Muscle layer of duodenum (tissue), 2 donors: ENCODE measurements around the gene PEX5L.

ENCODE experiments used
- H3K27ac ChIP-seq: one replicate; pipeline ENCODE4 v1.7.0; 2013; ENCODE audit warnings: mild to moderate bottlenecking, low read length
- H3K27me3 ChIP-seq: one replicate; pipeline ENCODE4 v1.7.0; 2013; ENCODE audit warnings: low read depth, mild to moderate bottlenecking, control low read depth, low read length
- H3K36me3 ChIP-seq, 2 donors: one replicate each; pipeline ENCODE4 v1.7.0; 2013; ENCODE audit warnings: low read length in 2 of 2, control low read depth in 1 of 2, mild to moderate bottlenecking in 1 of 2; ENCODE audit not compliant: insufficient read depth in 2 of 2, control insufficient read depth in 1 of 2
- H3K4me1 ChIP-seq, 2 donors: one replicate each; pipeline ENCODE4 v1.7.0; 2013; ENCODE audit warnings: low read length in 2 of 2, mild to moderate bottlenecking in 2 of 2, control low read depth in 1 of 2, moderate library complexity in 1 of 2; ENCODE audit not compliant: insufficient read depth in 2 of 2, control insufficient read depth in 1 of 2
- H3K4me3 ChIP-seq, 2 donors: one replicate each; pipeline ENCODE4 v1.7.0; 2013; ENCODE audit warnings: low read length in 2 of 2, low read depth in 1 of 2, mild to moderate bottlenecking in 1 of 2
- H3K9me3 ChIP-seq, 2 donors: one replicate each; pipeline ENCODE4 v1.7.0; 2013; ENCODE audit warnings: low read length in 2 of 2, control low read depth in 1 of 2, mild to moderate bottlenecking in 1 of 2; ENCODE audit not compliant: control insufficient read depth in 1 of 2
- donor health status: healthy.

PEX5L gene

DNA sequence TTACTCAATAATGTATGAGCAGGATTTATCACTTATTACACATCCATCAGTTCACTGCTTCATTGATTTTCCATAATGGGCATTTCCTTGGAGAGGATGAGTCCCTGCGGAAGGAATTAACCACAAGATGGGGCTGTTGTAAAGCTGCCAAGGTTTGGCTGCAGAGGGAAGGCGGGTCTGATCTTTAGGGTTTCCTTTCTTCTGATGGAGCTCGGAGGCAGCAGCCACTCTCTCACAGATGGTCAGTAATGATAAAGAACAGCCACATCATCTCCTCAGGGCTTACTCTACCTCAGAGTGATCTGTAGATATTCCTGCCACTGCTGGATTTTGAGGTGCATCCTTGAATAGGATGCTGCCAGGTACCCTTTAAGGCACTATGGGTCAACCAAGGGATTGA, 268.7 kb downstream of the PEX5L start:
- H3K27me3 ChIP-seq = no peaks in the 10 kb centered on the region
- H3K9me3 ChIP-seq = no peaks in the 10 kb centered on the region
- no peak overlapping the region for H3K27ac ChIP-seq
- no peak overlapping the region for H3K4me3 ChIP-seq
- peaks cover 0 to 20% of the 10 kb centered on the region in 2 donors for H3K36me3 ChIP-seq
- H3K4me1 ChIP-seq = no peaks in the 10 kb centered on the region

GRCh38 chr3:179766416-179767133, 270.2 kb downstream of the PEX5L start:
- H3K4me1 ChIP-seq = no peaks in the 10 kb centered on the region
- H3K27me3 ChIP-seq = no peaks in the 10 kb centered on the region
- no peak overlapping the region for H3K4me3 ChIP-seq
- H3K27ac ChIP-seq = no peak overlapping the region
- no peaks in the 10 kb centered on the region for H3K9me3 ChIP-seq
- H3K36me3 ChIP-seq = peaks cover 0 to 29% of the 10 kb centered on the region in 2 donors

DNA sequence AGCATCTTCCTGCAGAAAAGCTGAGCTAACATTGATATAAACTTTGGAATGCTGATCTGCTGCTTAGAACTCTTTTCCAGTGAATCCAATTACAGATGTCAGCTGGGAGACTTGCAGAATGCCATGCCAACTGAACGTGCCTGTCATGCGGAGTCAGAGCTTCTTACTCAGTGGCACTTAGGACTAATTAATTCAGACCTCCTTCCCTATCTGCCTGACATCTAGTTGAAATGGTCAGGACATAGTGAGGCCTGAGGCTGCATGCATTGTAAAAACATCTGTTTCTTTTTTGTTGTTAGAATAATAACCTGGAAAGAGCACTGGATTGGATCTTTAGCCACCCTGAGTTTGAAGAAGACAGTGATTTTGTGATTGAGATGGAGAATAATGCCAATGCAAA, 271.3 kb downstream of the PEX5L start:
- Histone ChIP-seq H3K9me3 (no peaks in the 10 kb centered on the region), H3K36me3 (peaks cover 5 to 40% of the 10 kb centered on the region in 2 donors)

GRCh38 chr3:179760944-179761343, 275.8 kb downstream of the PEX5L start:
- Histone ChIP-seq H3K4me3 (no peak overlapping the region), H3K9me3 (no peaks in the 10 kb centered on the region), H3K36me3 (peaks cover 5 to 32% of the 10 kb centered on the region in 2 donors), H3K4me1 (no peaks in the 10 kb centered on the region), H3K27ac (no peak overlapping the region), H3K27me3 (no peaks in the 10 kb centered on the region)

More for the DNA sequence above, 271.3 kb downstream of the PEX5L start:
- no peak overlapping the region for H3K4me3 ChIP-seq
- H3K4me1 ChIP-seq = no peaks in the 10 kb centered on the region
- no peaks in the 10 kb centered on the region for H3K27me3 ChIP-seq
- no peak overlapping the region for H3K27ac ChIP-seq

DNA sequence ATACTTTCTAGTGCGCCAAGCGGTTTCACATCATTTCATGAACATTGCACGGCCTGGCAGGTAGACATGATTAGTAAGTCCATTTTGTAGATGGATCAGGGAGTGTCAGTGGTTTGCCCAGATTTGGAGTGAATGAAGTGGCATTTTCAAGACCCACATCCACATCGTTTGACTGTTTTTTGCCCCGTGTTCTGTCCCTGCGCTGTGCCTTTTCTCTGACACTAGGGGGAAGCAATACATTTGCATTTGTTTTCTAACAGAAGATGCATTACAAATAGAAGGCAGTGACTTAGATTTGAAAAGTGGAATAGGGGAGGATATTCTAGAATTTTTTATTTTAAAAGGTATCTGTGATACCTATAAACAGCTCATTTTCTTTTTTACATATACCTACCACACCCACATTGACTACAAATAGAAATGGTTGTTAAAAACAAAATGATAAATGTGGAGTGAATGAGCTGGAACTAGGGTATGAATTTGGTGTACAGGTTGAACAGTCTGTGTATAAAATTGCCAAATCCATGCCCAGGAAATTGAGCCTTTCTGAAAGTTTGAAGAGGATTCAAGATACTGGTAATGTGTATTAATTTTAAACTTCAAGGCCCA, 285.9 kb downstream of the PEX5L start:
- Histone ChIP-seq H3K27ac (no peak overlapping the region), H3K4me1 (no peaks in the 10 kb centered on the region), H3K36me3 (peaks cover 4 to 14% of the 10 kb centered on the region in 2 donors), H3K4me3 (no peak overlapping the region), H3K27me3 (no peaks in the 10 kb centered on the region), H3K9me3 (no peaks in the 10 kb centered on the region)

DNA sequence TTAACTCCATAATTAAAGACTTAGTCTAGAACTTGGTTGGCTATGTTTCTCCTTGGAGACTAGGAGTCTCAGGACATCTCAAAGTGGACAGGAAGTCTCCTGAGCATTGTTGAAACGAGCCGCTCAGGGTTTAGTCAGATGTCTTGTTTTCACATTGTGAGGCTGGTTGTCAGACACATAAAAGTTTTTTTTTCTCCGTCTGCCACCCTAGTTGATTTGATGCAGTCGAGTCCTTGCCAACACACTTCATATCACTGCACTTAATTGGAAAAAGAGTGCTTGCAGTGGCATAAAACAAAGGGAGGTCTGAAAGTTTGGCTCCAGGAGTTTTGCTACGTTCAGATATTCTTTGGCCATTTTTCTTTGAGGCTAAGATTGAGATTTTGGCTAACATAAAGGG, 291.0 kb downstream of the PEX5L start:
- Histone ChIP-seq H3K27me3 (no peaks in the 10 kb centered on the region), H3K36me3 (peaks cover 5 to 7% of the 10 kb centered on the region in 2 donors), H3K4me1 (no peaks in the 10 kb centered on the region), H3K4me3 (no peak overlapping the region), H3K27ac (no peak overlapping the region), H3K9me3 (no peaks in the 10 kb centered on the region)

DNA sequence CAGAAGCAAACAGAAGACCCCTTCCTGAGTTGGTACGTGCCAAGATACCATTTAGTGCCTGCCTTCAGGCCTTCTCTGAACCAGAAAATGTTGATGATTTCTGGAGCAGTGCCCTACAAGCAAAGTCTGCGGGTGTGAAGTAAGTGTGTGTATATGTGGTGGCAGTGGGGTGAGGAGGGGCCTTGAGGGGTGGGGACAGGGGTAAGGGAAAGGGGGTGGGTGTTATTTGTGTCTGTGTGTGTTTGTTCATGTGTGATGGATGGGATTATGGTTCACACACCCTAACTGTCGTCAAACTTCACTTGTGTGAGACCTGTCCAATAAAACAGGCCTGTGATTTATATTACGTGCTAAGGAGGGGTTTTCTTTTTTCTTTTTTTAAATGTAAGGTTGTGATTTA, 291.7 kb downstream of the PEX5L start:
- H3K27ac ChIP-seq = no peak overlapping the region
- H3K4me1 ChIP-seq = no peaks in the 10 kb centered on the region
- no peaks in the 10 kb centered on the region for H3K9me3 ChIP-seq
- no peaks in the 10 kb centered on the region for H3K27me3 ChIP-seq
- H3K4me3 ChIP-seq = no peak overlapping the region
- peaks cover 5 to 7% of the 10 kb centered on the region in 2 donors for H3K36me3 ChIP-seq
